HG03097 (cell line): Measurements from ENCODE around the gene LPP.
A peak's percentile ranks its signal among the peaks of the same experiment; 100 is the strongest.

ENCODE experiments used
- ATAC-seq: cut with Tn5 transposase; IDR thresholded peaks from one replicate; pipeline ENCODE4 v1.9.1; 2021; ENCODE audit not compliant: unreplicated experiment, low FRiP score

Gene LPP

GRCh38 chr3:188292827-188293226 lies 138.9 kb downstream of the LPP start:
- ATAC-seq = no peak

- ATAC-seq = no peak
Observed at GRCh38 chr3:188294113-188294512, 140.2 kb downstream of the LPP start.

DNA sequence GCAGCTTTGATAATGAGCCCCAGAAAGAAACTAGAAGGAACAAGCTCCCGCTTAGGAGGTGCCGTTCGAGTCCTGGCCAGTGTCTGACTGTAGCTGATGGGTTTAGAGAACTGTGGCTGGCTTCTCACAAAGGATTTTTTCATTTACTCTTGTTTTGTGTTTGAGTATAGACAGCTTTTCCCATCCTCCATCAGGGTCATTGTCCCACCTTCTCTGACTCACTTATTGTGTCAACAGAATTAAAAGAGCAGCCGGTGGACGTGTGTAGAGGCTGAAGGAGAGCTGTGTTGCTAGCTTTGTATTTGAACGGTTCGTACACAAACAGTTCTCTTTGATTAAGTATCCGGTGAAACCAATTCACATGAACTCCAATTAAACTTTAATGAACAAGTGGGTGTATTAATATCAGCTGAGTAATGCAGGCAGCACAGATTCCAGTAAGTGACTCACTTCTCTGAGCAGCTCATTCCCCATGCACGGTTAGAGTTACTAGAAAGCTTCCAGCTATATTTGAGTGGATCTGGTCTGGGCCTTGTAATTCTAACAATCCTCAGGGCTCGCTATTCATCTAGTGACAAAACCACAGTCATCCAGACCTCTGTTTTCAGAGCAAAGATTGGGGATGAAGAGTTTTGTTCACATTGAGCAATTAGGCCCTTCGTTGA lies 141.0 kb downstream of the LPP start:
- ATAC-seq = no peak

DNA sequence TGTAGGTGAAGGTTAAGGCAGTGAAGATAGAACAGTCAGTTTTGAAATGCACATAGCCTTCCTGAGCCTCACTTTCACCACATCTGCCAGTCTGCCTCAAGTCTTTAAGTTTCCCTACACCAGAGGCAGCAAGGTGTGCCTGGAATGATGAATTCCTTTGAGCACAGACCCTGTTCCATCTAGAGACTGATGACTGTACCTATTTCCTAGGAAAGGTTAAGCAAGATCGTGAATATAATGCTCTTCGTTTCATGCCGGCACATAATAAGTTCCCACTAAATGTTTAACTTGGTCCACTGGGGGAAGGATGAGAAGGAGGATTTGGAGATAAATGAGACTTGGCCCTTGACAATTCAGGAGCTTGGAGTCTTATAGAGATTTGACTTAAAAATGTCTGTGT lies 141.9 kb downstream of the LPP start:
- no peak for ATAC-seq

GRCh38 chr3:188296761-188297612 lies 143.0 kb downstream of the LPP start:
- no peak for ATAC-seq

- ATAC-seq = no peak
Observed at GRCh38 chr3:188298585-188298984, 144.6 kb downstream of the LPP start.

- ATAC-seq = no peak
Observed at GRCh38 chr3:188299068-188299467, 145.1 kb downstream of the LPP start.

- ATAC-seq = no peak
Observed at GRCh38 chr3:188299708-188300107, 145.8 kb downstream of the LPP start.

DNA sequence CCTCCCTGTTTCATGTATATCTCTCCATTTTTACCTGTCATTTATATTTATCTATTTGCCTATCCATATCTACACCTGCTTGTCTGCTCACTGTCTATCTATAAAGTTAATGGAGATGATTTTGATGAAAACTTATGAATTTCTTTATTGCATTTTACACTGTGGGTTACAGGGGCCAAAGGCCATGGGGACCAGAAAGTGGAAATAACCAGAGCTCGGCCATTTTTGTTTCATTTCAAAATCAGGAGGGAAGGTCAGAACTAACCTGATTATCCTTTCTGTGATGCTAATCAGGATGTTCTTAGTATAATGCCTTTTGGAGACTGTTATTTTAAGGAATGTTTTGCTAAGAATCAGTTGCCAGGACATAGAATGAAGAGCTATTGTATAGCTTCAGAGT lies 147.2 kb downstream of the LPP start:
- ATAC-seq = no peak

DNA sequence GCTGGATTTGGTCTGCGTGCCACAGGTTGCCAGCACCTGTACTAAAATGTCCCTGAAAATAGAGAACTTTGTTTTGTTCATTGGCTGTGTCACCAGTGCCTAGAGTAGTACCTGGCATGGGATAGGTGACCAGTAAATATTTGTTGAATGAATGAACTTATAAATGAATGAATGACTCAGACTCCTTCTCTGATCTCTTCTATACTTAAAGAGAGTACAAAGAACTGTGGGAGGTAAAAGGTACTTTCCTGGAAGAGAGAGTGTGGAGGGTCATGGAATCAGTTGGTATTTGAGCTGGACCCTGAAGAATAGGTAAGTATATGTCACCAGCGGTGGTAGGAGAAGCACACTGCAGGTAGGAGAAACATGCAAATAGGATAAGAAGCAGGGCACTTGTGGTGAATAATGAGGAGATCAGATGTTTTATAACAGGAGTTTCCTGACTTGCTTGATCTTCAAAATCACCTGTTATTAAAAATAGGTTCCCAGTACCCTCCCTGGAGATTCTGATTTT lies 149.4 kb downstream of the LPP start:
- no peak for ATAC-seq

DNA sequence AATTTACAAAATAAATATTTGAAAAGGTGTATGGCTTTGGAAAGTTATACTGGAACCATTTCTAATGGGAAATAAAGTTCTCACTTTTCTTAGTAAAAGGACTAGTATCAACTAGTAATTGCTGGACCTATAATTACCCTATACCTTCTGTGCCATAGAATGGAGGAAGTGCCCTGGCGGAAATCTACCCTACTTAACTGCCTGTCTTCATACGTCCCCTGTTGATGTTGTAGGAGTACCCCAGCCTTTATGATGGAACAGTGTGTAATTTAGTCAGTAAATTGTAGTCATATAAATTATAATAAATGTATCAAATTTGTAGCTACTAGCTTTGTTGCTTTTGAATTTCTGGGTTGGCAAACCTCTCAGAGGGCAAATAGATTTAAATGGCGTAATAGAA lies 149.9 kb downstream of the LPP start:
- no peak for ATAC-seq

GRCh38 chr3:188304501-188304900 lies 150.5 kb downstream of the LPP start:
- ATAC-seq = no peak

- ATAC-seq = no peak
Observed at GRCh38 chr3:188305220-188305619, 151.3 kb downstream of the LPP start.

- ATAC-seq = no peak
Observed at GRCh38 chr3:188306435-188307005, 152.6 kb downstream of the LPP start.

DNA sequence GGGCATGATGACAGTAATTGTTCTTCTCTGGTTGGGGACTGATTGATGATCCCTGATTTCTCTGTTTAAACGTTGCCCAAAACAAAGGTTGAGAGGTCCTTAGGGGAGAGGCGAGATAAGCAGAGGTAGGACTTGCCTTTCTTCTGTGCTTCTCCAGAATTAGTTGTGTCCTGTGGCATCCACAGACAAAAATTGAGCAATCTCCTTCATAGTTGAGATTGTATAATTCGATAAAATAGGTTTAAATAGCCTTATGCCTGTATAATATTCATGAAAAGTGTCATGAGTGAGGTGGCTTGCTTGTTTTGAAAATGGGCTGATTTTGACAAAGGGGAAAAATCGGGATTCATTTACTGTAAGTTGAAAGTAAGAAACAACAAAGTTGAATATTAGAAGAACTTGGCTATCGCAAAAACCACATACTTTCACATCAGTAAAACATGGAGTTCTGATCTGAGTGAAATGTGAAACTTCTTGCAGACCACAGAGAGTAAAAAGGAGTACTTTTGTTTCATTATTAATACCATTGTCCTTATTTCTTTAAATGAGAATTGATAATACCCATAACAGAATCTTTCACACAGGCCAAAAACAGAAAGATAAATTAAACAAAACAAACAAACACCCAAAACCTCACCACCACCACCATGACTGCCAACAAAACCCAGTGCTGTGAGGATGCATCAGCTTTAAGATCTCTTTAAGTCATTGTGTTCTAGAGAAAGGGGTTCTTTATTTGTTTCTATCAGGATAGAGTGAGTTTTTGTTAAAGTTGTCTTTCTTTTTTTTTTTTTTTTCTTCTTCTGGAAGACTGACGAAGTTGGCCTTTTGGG lies 155.7 kb downstream of the LPP start:
- peak; percentile 96 for ATAC-seq

- ATAC-seq = no peak
Observed at GRCh38 chr3:188310270-188310710, 156.3 kb downstream of the LPP start.

- ATAC-seq = no peak
Observed at GRCh38 chr3:188315553-188315952, 161.6 kb downstream of the LPP start.

- ATAC-seq = no peak
Observed at GRCh38 chr3:188316021-188316722, 162.2 kb downstream of the LPP start.

GRCh38 chr3:188316723-188317070 lies 162.7 kb downstream of the LPP start:
- ATAC-seq = no peak

GRCh38 chr3:188319569-188319968 lies 165.6 kb downstream of the LPP start:
- ATAC-seq = no peak
